Measurements from ENCODE around the gene CDH6.

- no peak for TF ChIP-seq CTCF (IDR thresholded peaks at IDR 0.05)
- TF ChIP-seq POLR2A (IDR thresholded peaks at IDR 0.05), result no peak
These were observed 34.8 kb upstream of the CDH6 start for GRCh38 chr5:31158686-31159085.

All from lower leg skin (tissue), 3 donors.